SK-N-SH treated with all-trans-retinoic acid at 6 μM for 48 hours (cell line): ENCODE results near the gene ZNF215.

ENCODE experiments used
- ATAC-seq: fragments of 200-7000 bp; cut with Tn5 transposase; 3 replicates; pipeline ENCODE4 v1.9.1; 2020; ENCODE audit warnings: mild to moderate bottlenecking, moderate library complexity
- ARNTL ChIP-seq: fragments of 450-650 bp; formaldehyde crosslinking; IDR thresholded peaks from 2 replicates; pipeline ENCODE4 v1.5.0; 2020; ENCODE audit warnings: low read depth, mild to moderate bottlenecking, moderate library complexity, borderline replicate concordance
- BACH2 ChIP-seq: fragments of 250-450 bp; sonication (Bioruptor Pico); IDR thresholded peaks from 2 replicates; pipeline ENCODE4 v1.9.0; 2021; ENCODE audit warnings: mild to moderate bottlenecking, borderline replicate concordance
- CSDC2 ChIP-seq: fragments of 250-450 bp; sonication (Bioruptor Pico); IDR thresholded peaks from 2 replicates; pipeline ENCODE4 v1.5.0; 2020; ENCODE audit warnings: mild to moderate bottlenecking, moderate library complexity
- ESRRG ChIP-seq: fragments of 250-450 bp; sonication (Bioruptor Pico); IDR thresholded peaks from 2 replicates; pipeline ENCODE4 v1.6.1; 2021; ENCODE audit warnings: mild to moderate bottlenecking
- GLIS3 ChIP-seq: fragments of 250-450 bp; sonication (Bioruptor Pico); IDR thresholded peaks from 2 replicates; pipeline ENCODE4 v1.5.0; 2020; ENCODE audit warnings: mild to moderate bottlenecking, moderate library complexity
- ISL1 ChIP-seq: fragments of 250-450 bp; sonication (Bioruptor Pico); IDR thresholded peaks from 2 replicates; pipeline ENCODE4 v2.1.2; 2022; ENCODE audit warnings: mild to moderate bottlenecking, moderate library complexity
- OSR1 ChIP-seq: fragments of 250-450 bp; sonication (Bioruptor Pico); IDR thresholded peaks from 2 replicates; pipeline ENCODE4 v1.8.0; 2022; ENCODE audit warnings: moderate library complexity, mild to moderate bottlenecking, inconsistent platforms
- RARB ChIP-seq: fragments of 250-450 bp; sonication (Bioruptor Pico); IDR thresholded peaks from 2 replicates; pipeline ENCODE4 v1.8.0; 2021; ENCODE audit warnings: mild to moderate bottlenecking, moderate library complexity
- SNAI2 ChIP-seq: fragments of 250-450 bp; sonication (Bioruptor Pico); IDR thresholded peaks from 2 replicates; pipeline ENCODE4 v1.5.0; 2020; ENCODE audit warnings: mild to moderate bottlenecking, moderate library complexity
- TCF4 ChIP-seq: fragments of 250-450 bp; sonication (Bioruptor Pico); IDR thresholded peaks from 2 replicates; pipeline ENCODE4 v1.8.0; 2021; ENCODE audit warnings: mild to moderate bottlenecking, moderate library complexity, borderline replicate concordance
- ZC3H10 ChIP-seq: fragments of 250-450 bp; sonication (Bioruptor Pico); IDR thresholded peaks from 2 replicates; pipeline ENCODE4 v1.5.1; 2021; ENCODE audit warnings: mild to moderate bottlenecking, moderate library complexity
- ZFP3 ChIP-seq: fragments of 250-450 bp; sonication (Bioruptor Pico); IDR thresholded peaks from 2 replicates; pipeline ENCODE4 v1.5.0; 2020; ENCODE audit warnings: mild to moderate bottlenecking, moderate library complexity
- ZFP30 ChIP-seq: fragments of 450-650 bp; formaldehyde crosslinking; IDR thresholded peaks from 2 replicates; pipeline ENCODE4 v1.5.0; 2022; ENCODE audit warnings: mild to moderate bottlenecking, moderate library complexity
- ZNF565 ChIP-seq: fragments of 450-650 bp; formaldehyde crosslinking; conservative IDR thresholded peaks from 2 replicates; pipeline ENCODE4 v1.5.0; 2020; ENCODE audit warnings: low read depth, mild to moderate bottlenecking, moderate library complexity
- ZNF70 ChIP-seq: fragments of 450-650 bp; formaldehyde crosslinking; IDR thresholded peaks from 2 replicates; pipeline ENCODE4 v1.5.0; 2020; ENCODE audit warnings: mild to moderate bottlenecking, moderate library complexity
- ZNF8 ChIP-seq: fragments of 450-650 bp; formaldehyde crosslinking; IDR thresholded peaks from 2 replicates; pipeline ENCODE4 v1.5.0; 2020; ENCODE audit warnings: mild to moderate bottlenecking, moderate library complexity
- TF ChIP-seq, protein P1 (sequence below): fragments of 250-450 bp; sonication (Bioruptor Pico); IDR thresholded peaks from 2 replicates; pipeline ENCODE4 v1.8.0; 2020; ENCODE audit warnings: mild to moderate bottlenecking, moderate library complexity, borderline replicate concordance
- TF ChIP-seq, protein P2 (sequence below): fragments of 250-450 bp; sonication (Bioruptor Pico); IDR thresholded peaks from 2 replicates; pipeline ENCODE4 v1.5.0; 2020; ENCODE audit warnings: mild to moderate bottlenecking, moderate library complexity
- TF ChIP-seq, protein P3 (sequence below): fragments of 250-450 bp; sonication (Bioruptor Pico); IDR thresholded peaks from 2 replicates; pipeline ENCODE4 v1.5.1; 2020; ENCODE audit warnings: low read depth, mild to moderate bottlenecking, moderate library complexity
- TF ChIP-seq, protein P4 (sequence below): fragments of 250-450 bp; sonication (Bioruptor Pico); IDR thresholded peaks from 2 replicates; pipeline ENCODE4 v1.5.1; 2021; ENCODE audit warnings: mild to moderate bottlenecking, moderate library complexity
- TF ChIP-seq, protein P5 (sequence below): fragments of 250-450 bp; sonication (Bioruptor Pico); IDR thresholded peaks from 2 replicates; pipeline ENCODE4 v1.8.0; 2021; ENCODE audit warnings: low read depth, mild to moderate bottlenecking, moderate library complexity, borderline replicate concordance

ZNF215 gene

DNA sequence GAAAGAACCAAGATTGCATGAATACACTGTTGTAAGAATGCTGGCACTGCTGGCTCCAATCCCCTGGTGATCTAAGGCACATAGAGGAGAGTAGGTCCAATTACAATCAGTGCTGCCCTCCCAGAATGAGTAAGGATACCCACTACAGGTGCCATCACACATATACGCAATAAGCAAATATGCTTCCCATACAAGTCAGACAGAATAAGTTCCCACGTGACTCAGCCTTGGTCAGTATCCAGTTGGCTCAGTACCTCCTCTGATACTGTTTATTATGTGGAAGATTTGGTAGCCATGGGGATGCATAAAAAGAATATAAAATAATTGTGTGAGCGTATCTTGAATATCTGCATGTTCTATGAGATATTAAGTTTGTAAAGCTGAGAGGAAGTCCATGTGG lies 14.3 kb upstream of the ZNF215 start:
- no peak for ATAC-seq
- TF ChIP-seq ZFP30 (CRISPR knock-in tag), result no peak
- no peak for TF ChIP-seq SNAI2 (CRISPR knock-in tag)
- TF ChIP-seq, protein P1, sequence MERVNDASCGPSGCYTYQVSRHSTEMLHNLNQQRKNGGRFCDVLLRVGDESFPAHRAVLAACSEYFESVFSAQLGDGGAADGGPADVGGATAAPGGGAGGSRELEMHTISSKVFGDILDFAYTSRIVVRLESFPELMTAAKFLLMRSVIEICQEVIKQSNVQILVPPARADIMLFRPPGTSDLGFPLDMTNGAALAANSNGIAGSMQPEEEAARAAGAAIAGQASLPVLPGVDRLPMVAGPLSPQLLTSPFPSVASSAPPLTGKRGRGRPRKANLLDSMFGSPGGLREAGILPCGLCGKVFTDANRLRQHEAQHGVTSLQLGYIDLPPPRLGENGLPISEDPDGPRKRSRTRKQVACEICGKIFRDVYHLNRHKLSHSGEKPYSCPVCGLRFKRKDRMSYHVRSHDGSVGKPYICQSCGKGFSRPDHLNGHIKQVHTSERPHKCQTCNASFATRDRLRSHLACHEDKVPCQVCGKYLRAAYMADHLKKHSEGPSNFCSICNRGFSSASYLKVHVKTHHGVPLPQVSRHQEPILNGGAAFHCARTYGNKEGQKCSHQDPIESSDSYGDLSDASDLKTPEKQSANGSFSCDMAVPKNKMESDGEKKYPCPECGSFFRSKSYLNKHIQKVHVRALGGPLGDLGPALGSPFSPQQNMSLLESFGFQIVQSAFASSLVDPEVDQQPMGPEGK (CRISPR knock-in tag), result no peak
- TF ChIP-seq ZNF565, result no peak
- no peak for TF ChIP-seq CSDC2 (CRISPR knock-in tag)
- TF ChIP-seq, protein P2, sequence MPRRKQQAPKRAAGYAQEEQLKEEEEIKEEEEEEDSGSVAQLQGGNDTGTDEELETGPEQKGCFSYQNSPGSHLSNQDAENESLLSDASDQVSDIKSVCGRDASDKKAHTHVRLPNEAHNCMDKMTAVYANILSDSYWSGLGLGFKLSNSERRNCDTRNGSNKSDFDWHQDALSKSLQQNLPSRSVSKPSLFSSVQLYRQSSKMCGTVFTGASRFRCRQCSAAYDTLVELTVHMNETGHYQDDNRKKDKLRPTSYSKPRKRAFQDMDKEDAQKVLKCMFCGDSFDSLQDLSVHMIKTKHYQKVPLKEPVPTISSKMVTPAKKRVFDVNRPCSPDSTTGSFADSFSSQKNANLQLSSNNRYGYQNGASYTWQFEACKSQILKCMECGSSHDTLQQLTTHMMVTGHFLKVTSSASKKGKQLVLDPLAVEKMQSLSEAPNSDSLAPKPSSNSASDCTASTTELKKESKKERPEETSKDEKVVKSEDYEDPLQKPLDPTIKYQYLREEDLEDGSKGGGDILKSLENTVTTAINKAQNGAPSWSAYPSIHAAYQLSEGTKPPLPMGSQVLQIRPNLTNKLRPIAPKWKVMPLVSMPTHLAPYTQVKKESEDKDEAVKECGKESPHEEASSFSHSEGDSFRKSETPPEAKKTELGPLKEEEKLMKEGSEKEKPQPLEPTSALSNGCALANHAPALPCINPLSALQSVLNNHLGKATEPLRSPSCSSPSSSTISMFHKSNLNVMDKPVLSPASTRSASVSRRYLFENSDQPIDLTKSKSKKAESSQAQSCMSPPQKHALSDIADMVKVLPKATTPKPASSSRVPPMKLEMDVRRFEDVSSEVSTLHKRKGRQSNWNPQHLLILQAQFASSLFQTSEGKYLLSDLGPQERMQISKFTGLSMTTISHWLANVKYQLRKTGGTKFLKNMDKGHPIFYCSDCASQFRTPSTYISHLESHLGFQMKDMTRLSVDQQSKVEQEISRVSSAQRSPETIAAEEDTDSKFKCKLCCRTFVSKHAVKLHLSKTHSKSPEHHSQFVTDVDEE (CRISPR knock-in tag), result no peak
- TF ChIP-seq, protein P3, sequence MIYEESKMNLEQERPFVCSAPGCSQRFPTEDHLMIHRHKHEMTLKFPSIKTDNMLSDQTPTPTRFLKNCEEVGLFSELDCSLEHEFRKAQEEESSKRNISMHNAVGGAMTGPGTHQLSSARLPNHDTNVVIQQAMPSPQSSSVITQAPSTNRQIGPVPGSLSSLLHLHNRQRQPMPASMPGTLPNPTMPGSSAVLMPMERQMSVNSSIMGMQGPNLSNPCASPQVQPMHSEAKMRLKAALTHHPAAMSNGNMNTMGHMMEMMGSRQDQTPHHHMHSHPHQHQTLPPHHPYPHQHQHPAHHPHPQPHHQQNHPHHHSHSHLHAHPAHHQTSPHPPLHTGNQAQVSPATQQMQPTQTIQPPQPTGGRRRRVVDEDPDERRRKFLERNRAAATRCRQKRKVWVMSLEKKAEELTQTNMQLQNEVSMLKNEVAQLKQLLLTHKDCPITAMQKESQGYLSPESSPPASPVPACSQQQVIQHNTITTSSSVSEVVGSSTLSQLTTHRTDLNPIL (CRISPR knock-in tag), result no peak
- no peak for TF ChIP-seq RARB (CRISPR knock-in tag)
- no peak for TF ChIP-seq ISL1
- TF ChIP-seq OSR1 (CRISPR knock-in tag), result no peak
- no peak for TF ChIP-seq ZNF70
- TF ChIP-seq ZC3H10 (CRISPR knock-in tag), result no peak
- TF ChIP-seq ESRRG, result no peak
- TF ChIP-seq ZNF8 (CRISPR knock-in tag), result no peak
- TF ChIP-seq GLIS3 (CRISPR knock-in tag), result no peak

DNA sequence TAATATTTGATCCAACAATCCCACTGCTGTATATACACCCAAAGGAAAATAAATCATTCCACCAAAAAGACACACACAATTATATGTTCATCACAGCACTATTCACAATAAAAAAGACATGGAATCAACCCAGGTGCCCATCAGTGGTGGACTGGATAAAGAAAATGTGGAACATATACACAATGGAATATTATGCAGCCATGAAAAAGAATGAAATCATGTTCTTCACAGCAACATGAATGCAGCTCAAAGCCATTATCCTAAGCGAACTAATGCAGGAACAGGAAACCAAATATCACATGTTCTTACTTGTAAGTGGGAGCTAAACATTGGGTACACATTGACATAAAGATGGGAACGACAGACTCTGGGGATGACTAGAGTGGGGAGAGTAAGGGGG lies 6.5 kb upstream of the ZNF215 start:
- TF ChIP-seq, protein P4, sequence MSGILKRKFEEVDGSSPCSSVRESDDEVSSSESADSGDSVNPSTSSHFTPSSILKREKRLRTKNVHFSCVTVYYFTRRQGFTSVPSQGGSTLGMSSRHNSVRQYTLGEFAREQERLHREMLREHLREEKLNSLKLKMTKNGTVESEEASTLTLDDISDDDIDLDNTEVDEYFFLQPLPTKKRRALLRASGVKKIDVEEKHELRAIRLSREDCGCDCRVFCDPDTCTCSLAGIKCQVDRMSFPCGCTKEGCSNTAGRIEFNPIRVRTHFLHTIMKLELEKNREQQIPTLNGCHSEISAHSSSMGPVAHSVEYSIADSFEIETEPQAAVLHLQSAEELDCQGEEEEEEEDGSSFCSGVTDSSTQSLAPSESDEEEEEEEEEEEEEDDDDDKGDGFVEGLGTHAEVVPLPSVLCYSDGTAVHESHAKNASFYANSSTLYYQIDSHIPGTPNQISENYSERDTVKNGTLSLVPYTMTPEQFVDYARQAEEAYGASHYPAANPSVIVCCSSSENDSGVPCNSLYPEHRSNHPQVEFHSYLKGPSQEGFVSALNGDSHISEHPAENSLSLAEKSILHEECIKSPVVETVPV (CRISPR knock-in tag), result no peak
- TF ChIP-seq, protein P5, sequence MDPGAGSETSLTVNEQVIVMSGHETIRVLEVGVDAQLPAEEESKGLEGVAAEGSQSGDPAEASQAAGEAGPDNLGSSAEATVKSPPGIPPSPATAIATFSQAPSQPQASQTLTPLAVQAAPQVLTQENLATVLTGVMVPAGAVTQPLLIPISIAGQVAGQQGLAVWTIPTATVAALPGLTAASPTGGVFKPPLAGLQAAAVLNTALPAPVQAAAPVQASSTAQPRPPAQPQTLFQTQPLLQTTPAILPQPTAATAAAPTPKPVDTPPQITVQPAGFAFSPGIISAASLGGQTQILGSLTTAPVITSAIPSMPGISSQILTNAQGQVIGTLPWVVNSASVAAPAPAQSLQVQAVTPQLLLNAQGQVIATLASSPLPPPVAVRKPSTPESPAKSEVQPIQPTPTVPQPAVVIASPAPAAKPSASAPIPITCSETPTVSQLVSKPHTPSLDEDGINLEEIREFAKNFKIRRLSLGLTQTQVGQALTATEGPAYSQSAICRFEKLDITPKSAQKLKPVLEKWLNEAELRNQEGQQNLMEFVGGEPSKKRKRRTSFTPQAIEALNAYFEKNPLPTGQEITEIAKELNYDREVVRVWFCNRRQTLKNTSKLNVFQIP (CRISPR knock-in tag), result no peak
- TF ChIP-seq SNAI2 (CRISPR knock-in tag) (no peak), CSDC2 (CRISPR knock-in tag) (no peak), TCF4 (no peak), ESRRG (no peak), GLIS3 (CRISPR knock-in tag) (no peak), ZNF70 (no peak), ZNF8 (CRISPR knock-in tag) (no peak), BACH2 (CRISPR knock-in tag) (no peak), ZFP3 (CRISPR knock-in tag) (no peak), RARB (CRISPR knock-in tag) (no peak), ARNTL (no peak)
- TF ChIP-seq, protein P1 (CRISPR knock-in tag), result no peak
- TF ChIP-seq, protein P2 (CRISPR knock-in tag), result no peak
- TF ChIP-seq, protein P3 (CRISPR knock-in tag), result no peak
- TF ChIP-seq, all 23 proteins: peak for 0

More for the DNA sequence above, 6.5 kb upstream of the ZNF215 start:
- ATAC-seq, result no peak
